HG02571 (cell line): ENCODE measurements around the gene CHMP2A.
"Not testable (repeated sequence)": the region's sequence is repeated elsewhere in the genome, so short reads cannot be mapped to it uniquely, and the experiment has no call there.

Source experiments
- ATAC-seq: cut with Tn5 transposase; IDR thresholded peaks from one replicate; pipeline ENCODE4 v1.9.1; 2021; ENCODE audit warnings: mild to moderate bottlenecking, moderate library complexity; ENCODE audit not compliant: unreplicated experiment

Gene CHMP2A

DNA sequence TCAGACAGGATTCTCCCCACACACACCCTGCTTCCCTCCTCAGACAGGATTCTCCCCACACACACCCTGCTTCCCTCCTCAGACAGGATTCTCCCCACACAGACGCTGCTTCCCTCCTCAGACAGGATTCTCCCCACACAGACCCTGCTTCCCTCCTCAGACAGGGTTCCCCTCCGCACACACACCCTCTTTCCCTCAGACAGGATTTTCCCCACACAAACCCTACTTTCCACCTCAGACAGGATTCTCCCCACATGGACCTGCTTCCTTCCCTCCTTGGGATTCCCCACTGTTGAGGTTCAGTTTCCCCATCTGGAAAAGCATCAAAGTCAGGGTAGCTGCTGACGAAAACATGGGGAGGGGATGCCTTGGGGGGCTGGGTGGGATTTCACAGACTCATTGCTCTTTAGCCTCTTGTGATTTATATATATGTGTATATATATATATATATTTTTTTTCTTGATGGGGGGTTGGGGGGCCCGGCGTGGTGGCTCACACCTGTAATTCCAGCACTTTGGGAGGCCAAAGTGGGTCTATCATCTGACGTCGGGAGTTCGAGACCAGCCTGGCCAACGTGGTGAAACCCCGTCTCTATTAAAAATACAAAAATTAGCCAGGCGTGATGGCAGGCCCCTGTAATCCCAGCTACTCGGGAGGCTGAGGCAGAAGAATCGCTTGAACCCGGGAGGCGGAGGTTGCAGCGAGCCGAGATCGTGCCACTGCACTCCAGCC, 12.1 kb downstream of the CHMP2A start:
- not testable (repeated sequence) for ATAC-seq

DNA sequence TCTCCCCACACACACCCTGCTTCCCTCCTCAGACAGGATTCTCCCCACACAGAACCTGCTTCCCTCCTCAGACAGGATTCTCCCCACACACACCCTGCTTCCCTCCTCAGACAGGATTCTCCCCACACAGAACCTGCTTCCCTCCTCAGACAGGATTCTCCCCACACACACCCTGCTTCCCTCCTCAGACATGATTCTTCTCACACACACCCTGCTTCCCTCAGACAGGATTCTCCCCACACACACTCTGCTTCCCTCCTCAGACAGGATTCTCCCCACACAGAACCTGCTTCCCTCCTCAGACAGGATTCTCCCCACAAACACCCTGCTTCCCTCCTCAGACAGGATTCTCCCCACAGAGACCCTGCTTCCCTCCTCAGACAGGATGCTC, 15.7 kb downstream of the CHMP2A start:
- ATAC-seq, result not testable (repeated sequence)

DNA sequence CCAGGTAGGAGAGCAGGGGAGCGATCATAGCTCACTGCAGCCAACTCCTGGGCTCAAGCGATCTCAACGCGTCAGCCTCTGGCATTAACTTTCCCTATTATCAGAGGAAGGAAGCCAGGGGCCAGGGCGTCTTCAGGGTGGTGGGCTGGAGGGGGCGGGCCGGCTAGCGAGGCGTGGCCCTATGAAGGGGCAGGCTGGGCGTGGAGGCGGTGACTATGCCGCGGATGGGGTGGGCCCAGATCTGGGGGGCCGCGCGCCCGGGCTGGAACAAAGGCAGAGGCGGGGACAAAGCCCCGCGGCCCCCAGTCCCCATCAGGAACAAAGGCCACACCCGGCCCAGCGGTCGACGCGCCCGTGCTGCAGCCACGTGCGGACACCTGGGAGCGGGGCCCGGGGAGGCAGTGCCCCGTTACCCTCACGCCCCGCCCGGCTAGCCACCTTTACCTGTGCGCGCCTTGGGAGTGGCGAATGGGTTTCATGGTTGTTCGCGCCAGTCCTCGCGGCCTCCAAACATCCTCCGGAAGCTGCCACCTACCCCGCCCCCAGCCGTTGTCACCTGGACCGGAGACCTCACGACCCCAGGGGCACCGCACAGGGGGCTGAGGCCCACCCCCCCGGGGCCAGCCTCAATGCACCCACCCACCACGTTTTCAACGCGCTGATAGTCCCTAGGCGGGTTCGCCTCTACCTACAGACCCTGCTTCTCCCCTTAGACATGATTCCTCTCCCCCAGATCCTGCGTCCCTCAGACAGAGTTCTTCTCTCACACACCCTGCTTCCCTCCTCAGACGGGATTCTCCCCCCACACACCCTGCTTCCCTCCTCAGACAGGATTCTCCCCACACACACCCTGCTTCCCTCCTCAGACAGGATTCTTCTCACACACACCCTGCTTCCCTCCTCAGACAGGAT, 16.4 kb downstream of the CHMP2A start:
- ATAC-seq, result no peak

DNA sequence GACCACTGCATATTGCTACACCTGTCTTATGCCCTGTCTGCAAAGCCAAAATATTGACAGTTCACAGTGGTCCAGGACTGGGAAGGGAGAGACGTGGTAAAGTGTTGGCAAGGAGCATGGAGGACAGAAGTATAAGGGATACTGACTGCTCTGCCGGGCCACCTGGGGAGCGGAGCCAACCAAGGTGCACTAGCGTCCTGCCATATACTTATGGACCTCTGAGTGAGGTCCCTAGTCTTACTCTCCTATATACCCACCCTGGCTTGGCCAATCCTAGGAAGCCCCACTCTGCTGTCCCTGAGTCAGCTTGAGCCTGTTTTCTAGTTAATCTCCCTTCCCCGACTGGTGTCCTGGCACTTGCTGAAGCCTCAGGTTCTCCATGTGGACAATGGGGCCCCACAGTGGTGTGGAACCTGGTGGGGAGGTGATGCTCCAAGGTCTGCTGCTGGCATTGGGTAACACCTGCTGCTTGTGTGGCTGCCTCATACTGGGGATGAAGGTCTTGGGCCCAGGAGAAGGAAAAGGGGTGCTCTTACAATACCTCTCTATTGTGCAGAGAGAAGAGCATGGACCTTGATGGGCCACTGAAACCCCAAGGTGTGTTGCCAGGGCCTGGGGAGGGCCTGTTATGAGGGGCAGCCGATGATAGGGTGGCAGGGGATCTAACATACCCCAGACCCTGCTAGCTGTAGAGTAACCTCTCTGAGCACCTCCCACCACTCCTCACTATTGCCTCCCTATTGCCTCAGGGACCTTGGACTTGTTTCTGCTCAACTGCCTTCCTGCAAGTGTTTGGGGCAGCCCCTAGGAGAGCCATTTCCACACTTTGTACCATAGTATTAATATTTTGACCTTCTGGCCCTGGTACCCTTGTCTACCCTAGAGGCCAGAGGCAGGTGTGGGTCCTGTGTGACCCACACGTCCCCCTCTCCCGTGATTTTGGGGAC, 17.8 kb downstream of the CHMP2A start:
- ATAC-seq, result no peak

DNA sequence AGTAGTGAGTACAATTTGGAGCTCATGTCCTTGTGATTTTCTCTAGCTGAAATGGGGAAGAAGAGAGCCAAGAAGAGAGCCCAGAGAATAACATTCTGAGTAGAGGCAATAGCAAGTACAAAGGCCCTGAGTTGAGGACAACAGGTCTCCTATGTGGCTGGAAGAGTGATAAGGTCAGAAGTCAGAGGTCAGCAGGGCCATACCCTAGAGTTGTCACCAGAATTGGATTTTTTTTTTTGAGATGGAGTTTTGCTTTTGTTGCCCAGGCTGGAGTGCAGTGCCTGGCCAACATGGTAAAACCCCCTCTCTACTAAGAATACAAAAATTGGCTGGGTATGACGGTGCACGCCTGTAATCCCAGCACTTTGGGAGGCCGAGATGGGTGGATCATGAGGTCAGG, 19.0 kb downstream of the CHMP2A start:
- no peak for ATAC-seq

DNA sequence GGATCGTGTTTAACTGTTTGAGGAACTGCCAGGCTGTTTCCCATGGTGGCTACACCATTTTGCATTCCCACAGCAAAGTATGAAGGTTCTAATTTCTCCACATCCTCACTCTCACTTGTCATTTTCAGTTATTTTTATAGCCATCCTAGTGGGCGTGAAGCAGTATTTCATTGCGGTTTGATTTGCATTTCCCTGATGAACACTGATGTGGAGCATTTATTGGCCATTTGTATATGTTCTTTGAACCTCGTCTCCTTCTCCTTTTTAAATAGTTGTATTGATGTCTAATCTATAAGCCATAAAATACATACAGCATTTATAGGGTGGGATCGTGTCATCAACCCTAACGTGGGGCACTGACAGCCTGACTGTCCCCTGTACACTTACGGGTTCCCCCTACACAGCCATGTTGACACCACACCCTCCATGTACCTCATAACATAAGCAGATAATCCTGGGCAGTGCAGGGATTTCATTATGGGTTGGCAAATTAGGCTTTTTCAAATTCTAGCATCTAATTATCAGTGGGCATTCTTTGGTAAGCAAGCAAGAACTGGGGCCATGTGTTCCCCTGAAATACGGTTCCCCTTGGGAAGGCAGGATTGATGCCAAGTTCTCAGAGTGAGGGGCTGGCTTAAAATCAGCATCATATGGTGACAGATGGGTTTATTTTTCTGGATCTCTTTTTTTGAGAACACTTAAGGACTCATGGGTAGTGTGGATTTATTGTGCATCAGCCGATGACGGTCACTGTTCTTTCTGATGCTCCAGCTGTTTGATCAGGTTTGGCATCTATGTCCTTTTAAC, 23.7 kb downstream of the CHMP2A start:
- no peak for ATAC-seq

DNA sequence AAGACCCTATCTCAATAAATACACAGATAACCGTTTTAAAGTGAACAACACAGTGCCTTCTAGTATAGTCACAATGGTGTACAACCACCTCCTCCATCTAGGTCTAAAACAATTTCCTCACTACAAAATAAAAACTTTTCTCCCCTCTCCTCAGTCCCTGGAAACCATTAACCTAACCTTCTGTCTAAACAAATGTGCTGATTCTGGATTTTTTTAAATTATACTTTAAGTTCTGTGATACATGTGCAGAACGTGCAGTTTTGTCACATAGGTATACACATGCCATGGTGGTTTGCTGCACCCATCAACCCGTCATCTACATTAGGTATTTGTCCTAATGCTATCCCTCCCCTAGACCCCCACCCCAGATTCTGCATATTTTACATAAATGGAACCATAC, 25.5 kb downstream of the CHMP2A start:
- no peak for ATAC-seq

DNA sequence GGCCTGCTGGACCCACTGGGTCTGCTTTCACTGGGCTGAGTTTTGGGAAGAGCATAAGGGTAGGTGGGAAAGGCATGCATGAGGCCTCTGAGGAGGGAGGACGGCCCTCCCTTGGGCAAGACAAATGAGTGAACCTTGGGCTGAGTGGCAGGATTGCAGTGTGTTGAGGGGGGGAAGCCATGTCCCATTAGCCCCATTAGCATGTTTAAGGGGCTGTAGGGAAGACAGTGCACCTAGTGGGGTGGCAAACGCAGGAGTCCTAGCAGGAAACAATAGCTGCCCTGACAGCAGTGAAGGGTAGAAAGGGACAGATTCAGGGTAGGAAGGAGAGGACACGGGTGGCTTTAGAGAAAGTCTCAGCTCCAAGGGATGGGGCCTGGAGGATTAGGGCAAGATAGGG, 32.2 kb downstream of the CHMP2A start:
- no peak for ATAC-seq

DNA sequence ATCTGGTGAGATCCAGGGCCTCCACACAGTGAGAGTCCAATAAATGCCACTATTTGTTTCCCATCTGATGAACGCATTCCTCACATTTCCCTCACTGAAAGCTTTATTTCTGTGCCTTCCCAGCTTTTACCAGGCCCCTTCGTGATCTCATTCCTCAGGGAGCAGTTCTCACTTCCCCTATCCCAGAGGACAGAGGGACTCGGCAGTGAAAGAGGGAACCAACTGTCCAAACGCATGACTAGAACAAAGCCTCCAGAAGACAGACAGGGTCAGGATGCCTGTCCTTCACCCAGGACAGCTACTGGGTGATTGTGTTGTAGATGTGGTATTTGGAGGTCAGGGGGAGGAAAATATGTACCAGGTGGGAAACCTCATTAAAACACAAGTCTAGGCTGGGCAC, 33.3 kb downstream of the CHMP2A start:
- no peak for ATAC-seq

DNA sequence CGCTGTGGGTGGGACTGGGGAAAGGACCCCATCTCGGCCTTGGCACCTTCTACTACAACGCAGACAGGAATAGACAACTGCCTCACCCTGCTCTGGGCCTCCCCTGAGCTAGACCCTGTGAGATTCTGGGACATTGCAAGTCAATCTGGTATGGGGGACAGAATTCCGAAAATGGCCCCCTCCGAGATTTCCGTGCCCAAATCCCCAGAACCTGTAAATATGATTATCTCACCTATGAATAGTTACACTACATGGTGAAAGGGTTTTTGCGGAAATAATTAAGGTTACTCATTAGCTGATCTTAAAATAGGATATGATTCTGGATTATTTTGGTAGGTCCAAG, 34.7 kb downstream of the CHMP2A start:
- no peak for ATAC-seq

DNA sequence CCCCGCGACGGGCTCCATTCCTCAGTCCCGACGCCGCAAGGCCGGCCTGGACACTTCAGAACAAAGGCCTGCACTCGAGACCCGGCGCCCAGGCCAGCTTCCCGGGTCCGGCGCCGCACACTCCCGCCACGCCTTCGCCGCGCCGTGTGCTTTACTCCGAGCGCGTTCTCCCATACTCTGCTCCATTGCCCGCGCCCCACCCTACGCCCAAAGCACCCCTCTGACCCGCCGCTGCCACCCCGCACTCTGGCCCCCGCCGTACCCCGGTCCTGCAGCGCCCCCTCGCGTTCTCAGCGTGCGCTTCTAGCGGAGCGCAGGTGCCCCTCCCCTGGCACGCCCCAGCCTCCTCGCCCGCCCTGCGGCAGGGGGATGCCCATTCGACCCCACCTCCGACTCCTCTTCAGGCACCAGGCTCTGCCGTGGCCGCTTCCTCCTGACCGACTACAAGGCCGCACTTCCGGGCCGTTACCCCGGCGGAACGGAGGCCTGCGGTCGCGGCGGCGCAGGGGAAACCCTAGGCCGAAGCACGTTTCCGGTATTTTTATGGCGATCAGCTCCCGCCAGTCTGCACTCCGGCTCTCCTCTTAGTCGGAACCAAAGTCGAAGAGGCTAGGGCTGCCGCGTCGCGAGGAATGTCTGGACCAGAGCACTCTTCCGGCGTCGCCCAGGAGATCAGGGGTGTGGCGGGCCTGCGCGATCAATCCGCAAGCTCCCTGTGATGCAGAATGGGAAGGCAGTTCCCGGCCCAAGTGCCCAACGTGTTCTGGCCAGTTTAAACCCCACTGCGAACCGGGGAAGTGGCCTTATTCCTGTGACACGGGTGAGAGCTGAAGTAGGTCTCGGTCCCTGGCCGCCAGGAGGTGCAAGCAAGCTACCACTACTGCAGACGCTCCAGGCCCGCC, 35.3 kb downstream of the CHMP2A start, which contains the start of gene ZBTB45:
ZBTB45 (minus strand) TSS at position 456 of the 902 bp plus-strand sequence. CDS start 2,137 bp downstream, outside the sequence.
- ATAC-seq, result peak; percentile 70

DNA sequence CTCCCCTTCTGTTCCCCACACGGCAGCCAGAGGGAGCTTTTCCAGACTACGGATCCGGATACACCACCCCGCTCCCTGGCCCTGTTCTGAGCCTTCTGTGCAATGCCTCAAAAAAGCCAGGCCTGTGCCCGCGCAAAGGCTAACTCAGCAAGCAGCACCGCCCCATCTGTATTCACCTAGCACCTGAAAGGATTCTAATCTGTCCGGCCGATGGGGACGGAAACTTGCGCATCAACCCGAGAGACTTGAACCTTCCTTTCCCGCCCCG, 35.9 kb downstream of the CHMP2A start:
- peak; percentile 8 for ATAC-seq

DNA sequence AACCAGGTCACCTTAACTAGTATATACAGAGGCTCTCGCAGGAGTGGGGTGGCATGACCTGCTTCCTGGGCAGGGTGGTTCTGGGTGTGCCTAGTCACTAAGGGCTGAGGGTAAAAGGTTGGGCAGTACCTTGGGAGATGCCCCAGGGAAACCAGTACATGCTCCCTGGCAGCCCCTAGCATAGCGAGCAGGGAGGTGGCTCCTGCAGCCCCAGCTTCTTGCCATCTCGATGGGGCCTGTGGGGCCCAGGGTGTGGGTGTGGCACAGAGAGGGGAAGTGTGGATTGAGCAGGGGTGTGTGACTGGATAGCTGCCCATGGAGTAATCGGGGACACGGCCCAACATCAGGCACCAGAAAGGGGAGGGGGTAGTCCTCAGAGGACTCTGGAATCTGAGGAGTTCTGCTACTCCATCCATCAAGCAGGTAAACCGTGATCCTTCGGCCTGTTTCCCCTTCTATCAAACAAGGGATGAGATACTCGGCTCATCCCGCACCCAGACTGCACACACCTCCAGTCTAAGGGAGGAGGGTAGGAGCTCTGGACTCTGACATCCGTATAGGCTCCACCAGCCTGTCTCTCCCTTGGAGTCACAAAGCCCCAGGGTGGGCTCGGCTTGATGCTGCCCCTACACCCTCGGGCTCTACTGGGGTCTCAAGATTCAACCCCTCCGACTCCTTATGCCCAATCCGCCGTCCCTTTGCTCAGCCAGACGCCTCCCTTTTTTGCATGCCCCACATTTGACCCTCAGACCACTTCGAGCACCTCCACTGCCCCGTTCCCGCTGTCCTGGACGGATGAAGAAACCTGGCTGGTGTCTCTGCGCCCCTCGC, 36.4 kb downstream of the CHMP2A start:
- no peak for ATAC-seq

DNA sequence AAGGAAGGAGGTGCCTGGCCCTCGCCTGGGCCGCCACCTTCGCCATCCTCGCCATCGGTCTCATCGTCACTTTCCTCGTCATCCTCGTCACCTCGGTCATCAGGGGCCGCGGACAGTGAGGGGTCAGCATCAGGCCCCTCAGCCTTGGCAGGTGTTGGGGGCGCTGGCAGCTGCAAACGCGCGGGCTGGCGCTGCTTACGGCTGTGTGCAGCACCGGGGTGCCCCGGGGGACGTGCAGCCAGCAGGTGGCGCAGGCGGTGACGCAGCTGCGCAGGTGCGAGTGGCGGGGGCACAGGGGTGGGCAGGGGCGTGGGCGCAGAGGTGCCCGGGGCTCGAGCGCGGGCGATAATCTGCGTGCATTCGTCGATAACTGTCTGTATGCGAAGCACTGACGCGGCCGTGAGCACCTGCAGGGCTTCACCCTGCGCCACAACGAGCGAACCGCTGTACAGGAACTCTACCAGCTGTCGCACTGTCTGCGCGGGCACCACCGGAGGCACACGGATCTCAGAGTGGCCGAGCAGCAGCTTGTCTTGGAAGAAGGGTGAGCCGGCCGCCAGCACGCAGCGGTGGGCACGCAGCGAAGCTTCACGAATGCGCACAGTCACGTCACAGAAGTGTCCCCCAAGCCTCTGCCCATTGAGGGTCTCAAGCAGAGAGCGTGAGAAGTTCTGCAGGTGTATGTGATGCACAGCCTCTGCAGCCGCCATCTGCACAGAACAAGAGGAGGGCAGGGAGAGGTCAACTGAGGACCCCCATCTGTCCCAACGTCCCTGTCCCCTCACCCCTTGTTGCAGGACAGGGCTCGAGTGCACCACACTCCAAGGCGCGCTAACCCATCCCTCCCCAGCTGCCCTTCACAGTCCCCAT, 37.7 kb downstream of the CHMP2A start:
- ATAC-seq, result no peak

DNA sequence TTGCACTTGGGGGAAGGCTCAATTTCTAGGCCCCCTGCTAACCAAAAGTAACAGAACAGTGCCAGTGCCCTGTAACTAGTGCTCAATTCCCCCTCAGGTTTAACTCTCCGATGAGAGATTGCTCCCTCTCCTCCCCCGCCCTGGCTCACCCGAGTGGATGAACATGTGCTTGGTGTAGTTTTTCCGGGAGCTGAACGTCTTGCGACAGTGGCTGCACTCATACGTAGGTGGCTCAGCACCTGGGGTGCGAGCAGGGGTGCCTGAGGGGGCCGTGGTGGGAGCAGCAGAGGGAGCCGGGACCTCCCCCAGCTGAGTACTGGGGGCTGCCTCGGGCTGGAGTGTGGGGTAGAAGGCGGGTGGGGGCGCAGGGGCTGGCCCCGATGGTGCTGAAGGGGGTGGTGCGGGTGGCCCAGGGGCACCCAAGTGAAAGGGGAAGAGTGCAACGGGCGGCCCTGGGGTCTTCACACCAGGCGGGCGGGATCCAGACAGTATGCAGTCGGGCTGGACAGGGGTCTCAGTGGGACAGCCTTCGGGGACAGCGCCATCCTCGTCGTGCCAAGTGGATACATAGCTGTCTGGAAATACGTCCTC, 38.6 kb downstream of the CHMP2A start:
- no peak for ATAC-seq

DNA sequence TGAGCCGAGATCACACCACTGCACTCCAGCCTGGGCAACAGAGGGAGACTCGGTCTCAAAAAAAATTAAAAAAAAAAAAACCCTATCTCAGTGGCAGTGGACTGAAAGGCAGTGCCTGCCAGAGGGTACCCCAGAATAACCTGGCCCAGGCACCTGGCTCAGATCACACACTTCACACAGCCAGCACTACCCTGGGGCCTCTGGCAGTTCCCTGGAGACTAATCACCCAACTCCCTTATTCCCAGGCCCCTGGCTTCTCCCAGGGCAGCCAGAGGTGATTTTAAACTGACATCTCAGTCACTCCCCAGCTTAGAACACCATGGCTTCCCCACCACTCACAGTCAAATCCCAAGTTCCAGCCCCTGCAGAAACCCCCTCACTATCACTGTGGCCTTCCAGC, 39.6 kb downstream of the CHMP2A start:
- ATAC-seq, result no peak

DNA sequence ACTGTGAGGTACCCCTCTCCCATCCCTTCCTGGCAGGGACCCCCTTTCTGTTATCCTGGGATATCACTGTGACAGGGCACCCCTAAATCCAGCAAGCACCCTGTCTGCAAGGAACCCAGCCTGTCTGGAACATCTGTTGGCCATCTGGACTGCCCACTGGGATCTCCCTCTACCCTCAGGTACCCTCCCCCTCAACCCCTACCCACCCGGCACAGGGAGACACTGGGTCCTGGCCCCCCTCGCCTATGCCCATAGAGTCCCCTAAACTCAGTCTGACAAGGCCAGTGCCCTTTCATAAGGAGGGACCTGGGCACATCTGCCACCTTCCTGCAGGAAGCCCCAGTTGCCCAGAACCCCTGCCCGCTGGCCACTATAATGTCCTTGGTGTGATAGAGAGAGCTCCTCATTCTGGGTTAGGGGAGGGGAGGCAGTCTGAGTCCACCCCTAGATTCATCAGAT, 40.3 kb downstream of the CHMP2A start:
- no peak for ATAC-seq
